T-helper 17 cell (primary cell): ENCODE results near the gene MERTK. TPM values are rescaled to one million over a fixed set of nuclear protein-coding genes. Genes with fewer than 3 reads are reported as not detected.

Source experiments
- ATAC-seq: fragments of 150-1000 bp; cut with Tn5 transposase; 2 replicates; pipeline ENCODE4 v1.10.0; 2021; ENCODE audit warnings: mild to moderate bottlenecking, moderate library complexity
- DNase-seq, 3 donors: peaks; one replicate each; pipeline versions ENCODE4 v3.0.0 to v3.0.0-alpha.2; 2020 to 2021
- H3K9me3 ChIP-seq: one replicate; pipeline ENCODE4 v1.7.0; 2013; ENCODE audit warnings: low read length, mild to moderate bottlenecking; ENCODE audit not compliant: control insufficient read depth, poor library complexity, severe bottlenecking
- H3K27ac Mint-ChIP-seq: one replicate; pipeline ENCODE4 v1.8.0; 2022; ENCODE audit warnings: mild to moderate bottlenecking, moderate library complexity, mixed read lengths
- H3K27me3 Mint-ChIP-seq: one replicate; pipeline ENCODE4 v1.8.0; 2022; ENCODE audit warnings: mixed read lengths
- H3K36me3 Mint-ChIP-seq: one replicate; pipeline ENCODE4 v1.8.0; 2022; ENCODE audit warnings: low read depth, mixed read lengths
- H3K4me1 Mint-ChIP-seq: one replicate; pipeline ENCODE4 v1.8.0; 2022; ENCODE audit warnings: mild to moderate bottlenecking, mixed read lengths
- H3K4me3 Mint-ChIP-seq: one replicate; pipeline ENCODE4 v1.8.0; 2022; ENCODE audit warnings: mild to moderate bottlenecking, moderate library complexity, mixed read lengths
- total RNA-seq, 4 donors: library from RNA in 2 of 4; stranded (reverse) in 2 of 4; gene quantifications; one replicate each; pipeline ENCODE4 v1.2.3 and lab custom pipeline; 2022 to 2026

Gene MERTK
- total RNA-seq, 2 donors from 2014 or later = 0.12 to 0.13 TPM

- Mint-ChIP-seq H3K27ac (no peak overlapping the region), H3K4me3 (no peak overlapping the region), H3K27me3 (peaks cover 26% of the 10 kb centered on the region), H3K4me1 (no peaks in the 10 kb centered on the region), H3K36me3 (no peaks in the 10 kb centered on the region)
- no peak for ATAC-seq
- no peaks in the 10 kb centered on the region for H3K9me3 ChIP-seq
- no peak for DNase-seq
These were observed 46.3 kb downstream of the MERTK start for GRCh38 chr2:111944531-111945210.

GRCh38 chr2:111945444-111946293, 47.3 kb downstream of the MERTK start:
- H3K4me3 Mint-ChIP-seq = no peak overlapping the region

GRCh38 chr2:111946294-111947114, 48.1 kb downstream of the MERTK start:
- H3K9me3 ChIP-seq = no peaks in the 10 kb centered on the region
- H3K36me3 Mint-ChIP-seq = no peaks in the 10 kb centered on the region
- peaks cover 12% of the 10 kb centered on the region for H3K27me3 Mint-ChIP-seq
- DNase-seq (no peak), ATAC-seq (no peak)
- H3K4me1 Mint-ChIP-seq = no peaks in the 10 kb centered on the region
- no peak overlapping the region for H3K4me3 Mint-ChIP-seq
- H3K27ac Mint-ChIP-seq = no peak overlapping the region

More at GRCh38 chr2:111945444-111946293, 47.3 kb downstream of the MERTK start:
- no peaks in the 10 kb centered on the region for H3K4me1 Mint-ChIP-seq
- no peaks in the 10 kb centered on the region for H3K36me3 Mint-ChIP-seq
- H3K27me3 Mint-ChIP-seq = peaks cover 19% of the 10 kb centered on the region
- ATAC-seq (no peak), DNase-seq (no peak)
- H3K27ac Mint-ChIP-seq = no peak overlapping the region
- H3K9me3 ChIP-seq = no peaks in the 10 kb centered on the region

- peaks cover 5% of the 10 kb centered on the region for H3K27me3 Mint-ChIP-seq
These were observed 48.8 kb downstream of the MERTK start for GRCh38 chr2:111947219-111947618.

GRCh38 chr2:111948832-111949231, 50.4 kb downstream of the MERTK start:
- peaks cover 11% of the 10 kb centered on the region for H3K27me3 Mint-ChIP-seq
- no peaks in the 10 kb centered on the region for H3K9me3 ChIP-seq
- H3K36me3 Mint-ChIP-seq = peaks cover 2% of the 10 kb centered on the region
- no peak overlapping the region for H3K4me3 Mint-ChIP-seq
- ATAC-seq = no peak
- DNase-seq = no peak
- no peaks in the 10 kb centered on the region for H3K4me1 Mint-ChIP-seq
- H3K27ac Mint-ChIP-seq = no peak overlapping the region

More at GRCh38 chr2:111947219-111947618, 48.8 kb downstream of the MERTK start:
- H3K9me3 ChIP-seq = no peaks in the 10 kb centered on the region
- Mint-ChIP-seq H3K36me3 (no peaks in the 10 kb centered on the region), H3K4me1 (no peaks in the 10 kb centered on the region), H3K27ac (no peak overlapping the region), H3K4me3 (no peak overlapping the region)
- no peak for DNase-seq
- ATAC-seq = no peak

GRCh38 chr2:111950236-111950635, 51.8 kb downstream of the MERTK start:
- H3K4me1 Mint-ChIP-seq = no peaks in the 10 kb centered on the region
- ATAC-seq (no peak), DNase-seq (no peak)
- peaks cover 17% of the 10 kb centered on the region for H3K27me3 Mint-ChIP-seq
- peaks cover 2% of the 10 kb centered on the region for H3K36me3 Mint-ChIP-seq
- H3K27ac Mint-ChIP-seq = no peak overlapping the region
- H3K9me3 ChIP-seq = no peaks in the 10 kb centered on the region
- H3K4me3 Mint-ChIP-seq = no peak overlapping the region

DNA sequence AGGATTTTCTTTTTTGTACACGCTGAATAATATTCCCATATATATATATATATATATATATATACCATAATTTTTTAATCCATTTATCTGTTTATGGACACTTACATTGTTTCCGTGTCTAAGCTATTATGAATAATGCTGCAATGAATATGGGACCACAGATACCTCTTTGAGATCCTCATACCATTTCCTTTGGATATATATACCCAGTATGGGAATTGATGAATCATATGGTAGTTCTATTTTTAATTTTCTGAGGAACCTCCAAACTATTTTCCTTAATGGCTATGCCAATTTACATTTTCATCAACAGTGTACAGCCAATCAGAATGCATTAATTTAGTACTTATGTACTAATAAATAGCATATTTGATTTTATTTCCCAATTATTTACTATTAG, 53.1 kb downstream of the MERTK start:
- no peak overlapping the region for H3K27ac Mint-ChIP-seq
- H3K27me3 Mint-ChIP-seq = peaks cover 17% of the 10 kb centered on the region
- no peaks in the 10 kb centered on the region for H3K9me3 ChIP-seq
- DNase-seq (no peak), ATAC-seq (no peak)
- H3K4me3 Mint-ChIP-seq = no peak overlapping the region
- H3K36me3 Mint-ChIP-seq = peaks cover 2% of the 10 kb centered on the region
- H3K4me1 Mint-ChIP-seq = no peaks in the 10 kb centered on the region

GRCh38 chr2:111952871-111953452, 54.6 kb downstream of the MERTK start:
- no peaks in the 10 kb centered on the region for H3K4me1 Mint-ChIP-seq
- H3K9me3 ChIP-seq = no peaks in the 10 kb centered on the region
- no peak for ATAC-seq
- H3K27ac Mint-ChIP-seq = no peak overlapping the region
- peaks cover 2% of the 10 kb centered on the region for H3K36me3 Mint-ChIP-seq
- DNase-seq = no peak
- no peak overlapping the region for H3K4me3 Mint-ChIP-seq
- H3K27me3 Mint-ChIP-seq = peaks cover 27% of the 10 kb centered on the region

DNA sequence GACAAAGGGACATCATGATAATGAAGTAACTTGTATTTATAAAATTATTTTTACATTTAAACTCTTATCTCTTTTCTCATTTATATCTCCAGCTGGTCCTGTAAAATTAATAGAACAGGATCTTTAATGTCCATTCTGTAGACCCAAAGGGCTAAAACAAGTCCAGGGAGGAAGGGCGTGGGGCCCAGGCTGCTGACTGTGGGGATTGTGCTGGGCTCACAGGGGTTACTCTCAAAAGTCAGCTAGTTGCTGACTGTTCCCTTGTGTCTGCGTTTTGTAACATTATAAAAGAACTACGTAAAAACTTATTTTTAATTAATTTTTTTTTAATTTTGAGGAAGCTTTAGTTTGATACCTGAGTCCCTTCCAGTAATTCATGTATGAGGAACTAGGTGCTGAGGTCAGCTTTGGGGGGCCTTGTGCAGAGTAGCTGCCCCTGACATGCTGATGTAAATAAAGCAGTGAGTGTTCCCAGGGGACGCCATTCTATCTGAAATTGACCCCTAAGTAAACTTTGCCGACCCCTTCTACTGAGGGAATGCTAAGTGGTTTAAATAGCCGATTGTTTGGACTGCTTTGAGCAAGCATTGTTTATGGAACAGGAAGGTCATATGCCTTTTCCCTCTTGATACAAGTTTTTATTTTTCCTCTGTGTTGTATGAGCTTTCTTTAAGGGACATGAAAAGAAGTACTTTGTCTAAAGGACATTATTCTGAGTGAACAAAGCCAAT, 56.4 kb downstream of the MERTK start:
- H3K27ac Mint-ChIP-seq = no peak overlapping the region
- peaks cover 2% of the 10 kb centered on the region for H3K36me3 Mint-ChIP-seq
- H3K4me1 Mint-ChIP-seq = no peaks in the 10 kb centered on the region
- ATAC-seq (no peak), DNase-seq (no peak)
- peaks cover 33% of the 10 kb centered on the region for H3K27me3 Mint-ChIP-seq
- no peaks in the 10 kb centered on the region for H3K9me3 ChIP-seq
- no peak overlapping the region for H3K4me3 Mint-ChIP-seq

- no peaks in the 10 kb centered on the region for H3K9me3 ChIP-seq
- Mint-ChIP-seq H3K4me1 (no peaks in the 10 kb centered on the region), H3K27me3 (peaks cover 41% of the 10 kb centered on the region), H3K27ac (no peak overlapping the region), H3K36me3 (no peaks in the 10 kb centered on the region), H3K4me3 (no peak overlapping the region)
- no peak for DNase-seq
- no peak for ATAC-seq
These were observed 59.5 kb downstream of the MERTK start for GRCh38 chr2:111957872-111958354.

DNA sequence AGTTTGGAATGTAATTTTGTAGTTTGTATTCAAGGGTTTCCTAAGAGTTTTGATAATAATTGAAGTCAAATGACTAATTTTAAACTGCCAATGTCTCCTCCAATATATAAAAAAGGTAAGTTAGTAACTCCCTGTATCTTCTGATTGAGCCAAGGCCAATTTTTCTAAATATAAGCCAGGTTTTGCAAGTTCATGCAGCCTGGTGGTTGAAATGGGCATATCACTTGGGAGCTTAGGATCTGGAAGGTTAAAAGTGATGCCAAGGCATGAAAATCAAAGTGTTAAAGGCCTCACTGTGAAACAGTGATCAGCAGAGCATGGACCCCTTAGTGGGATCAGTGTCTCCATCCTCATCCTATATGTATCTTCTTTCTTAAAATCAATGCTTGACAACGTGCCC, 60.5 kb downstream of the MERTK start:
- H3K9me3 ChIP-seq = no peaks in the 10 kb centered on the region
- no peaks in the 10 kb centered on the region for H3K4me1 Mint-ChIP-seq
- no peaks in the 10 kb centered on the region for H3K36me3 Mint-ChIP-seq
- H3K4me3 Mint-ChIP-seq = no peak overlapping the region
- ATAC-seq (no peak), DNase-seq (no peak)
- peaks cover 31% of the 10 kb centered on the region for H3K27me3 Mint-ChIP-seq
- no peak overlapping the region for H3K27ac Mint-ChIP-seq

- no peaks in the 10 kb centered on the region for H3K4me1 Mint-ChIP-seq
- ATAC-seq = no peak
- H3K36me3 Mint-ChIP-seq = no peaks in the 10 kb centered on the region
- H3K27ac Mint-ChIP-seq = no peak overlapping the region
- no peak for DNase-seq
- H3K9me3 ChIP-seq = no peaks in the 10 kb centered on the region
- H3K27me3 Mint-ChIP-seq = peaks cover 27% of the 10 kb centered on the region
- no peak overlapping the region for H3K4me3 Mint-ChIP-seq
These were observed 63.3 kb downstream of the MERTK start for GRCh38 chr2:111961663-111962062.
